ENCODE data around the gene C16orf78.
"Not testable (repeated sequence)": the region's sequence is repeated elsewhere in the genome, so short reads cannot be mapped to it uniquely, and the experiment has no call there.

Gene C16orf78

DNA sequence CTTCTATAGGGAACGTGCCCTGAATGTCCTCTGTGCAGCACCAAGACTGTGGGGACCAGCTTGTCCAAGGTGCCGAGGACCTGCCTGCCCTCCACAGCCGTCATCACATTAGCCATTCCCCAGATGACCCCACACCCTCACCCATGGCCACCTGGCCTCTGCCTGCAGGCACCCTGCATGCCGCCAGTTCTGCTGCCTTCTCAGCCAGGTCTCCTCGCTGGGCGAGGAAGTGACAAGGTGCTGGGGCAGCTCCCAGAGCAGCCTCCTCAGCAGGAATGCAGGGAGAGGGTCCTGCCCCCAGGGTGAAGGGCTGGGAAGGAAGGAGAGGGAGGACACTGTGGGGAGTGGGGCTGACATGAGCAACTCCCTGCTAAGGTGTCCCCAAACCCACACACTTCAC lies 18.6 kb upstream of the C16orf78 start:
- no peak overlapping the region for H3K4me3 ChIP-seq (ENCODE audit: low read depth, low read length)
- TF ChIP-seq, protein P1, sequence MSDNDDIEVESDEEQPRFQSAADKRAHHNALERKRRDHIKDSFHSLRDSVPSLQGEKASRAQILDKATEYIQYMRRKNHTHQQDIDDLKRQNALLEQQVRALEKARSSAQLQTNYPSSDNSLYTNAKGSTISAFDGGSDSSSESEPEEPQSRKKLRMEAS (IDR thresholded peaks at IDR 0.05; ENCODE audit: low read depth, low read length): no peak
- TF ChIP-seq, protein P2, sequence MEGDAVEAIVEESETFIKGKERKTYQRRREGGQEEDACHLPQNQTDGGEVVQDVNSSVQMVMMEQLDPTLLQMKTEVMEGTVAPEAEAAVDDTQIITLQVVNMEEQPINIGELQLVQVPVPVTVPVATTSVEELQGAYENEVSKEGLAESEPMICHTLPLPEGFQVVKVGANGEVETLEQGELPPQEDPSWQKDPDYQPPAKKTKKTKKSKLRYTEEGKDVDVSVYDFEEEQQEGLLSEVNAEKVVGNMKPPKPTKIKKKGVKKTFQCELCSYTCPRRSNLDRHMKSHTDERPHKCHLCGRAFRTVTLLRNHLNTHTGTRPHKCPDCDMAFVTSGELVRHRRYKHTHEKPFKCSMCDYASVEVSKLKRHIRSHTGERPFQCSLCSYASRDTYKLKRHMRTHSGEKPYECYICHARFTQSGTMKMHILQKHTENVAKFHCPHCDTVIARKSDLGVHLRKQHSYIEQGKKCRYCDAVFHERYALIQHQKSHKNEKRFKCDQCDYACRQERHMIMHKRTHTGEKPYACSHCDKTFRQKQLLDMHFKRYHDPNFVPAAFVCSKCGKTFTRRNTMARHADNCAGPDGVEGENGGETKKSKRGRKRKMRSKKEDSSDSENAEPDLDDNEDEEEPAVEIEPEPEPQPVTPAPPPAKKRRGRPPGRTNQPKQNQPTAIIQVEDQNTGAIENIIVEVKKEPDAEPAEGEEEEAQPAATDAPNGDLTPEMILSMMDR (IDR thresholded peaks at IDR 0.05; ENCODE audit: low read depth, low read length): no peak
- TF ChIP-seq POLR2A (IDR thresholded peaks at IDR 0.05; ENCODE audit: extremely low read depth, insufficient read length): no peak
- TF ChIP-seq MYC (IDR thresholded peaks at IDR 0.05; ENCODE audit: low read depth, low read length): no peak
- no peak for DNase-seq (ENCODE audit: low read depth)

DNA sequence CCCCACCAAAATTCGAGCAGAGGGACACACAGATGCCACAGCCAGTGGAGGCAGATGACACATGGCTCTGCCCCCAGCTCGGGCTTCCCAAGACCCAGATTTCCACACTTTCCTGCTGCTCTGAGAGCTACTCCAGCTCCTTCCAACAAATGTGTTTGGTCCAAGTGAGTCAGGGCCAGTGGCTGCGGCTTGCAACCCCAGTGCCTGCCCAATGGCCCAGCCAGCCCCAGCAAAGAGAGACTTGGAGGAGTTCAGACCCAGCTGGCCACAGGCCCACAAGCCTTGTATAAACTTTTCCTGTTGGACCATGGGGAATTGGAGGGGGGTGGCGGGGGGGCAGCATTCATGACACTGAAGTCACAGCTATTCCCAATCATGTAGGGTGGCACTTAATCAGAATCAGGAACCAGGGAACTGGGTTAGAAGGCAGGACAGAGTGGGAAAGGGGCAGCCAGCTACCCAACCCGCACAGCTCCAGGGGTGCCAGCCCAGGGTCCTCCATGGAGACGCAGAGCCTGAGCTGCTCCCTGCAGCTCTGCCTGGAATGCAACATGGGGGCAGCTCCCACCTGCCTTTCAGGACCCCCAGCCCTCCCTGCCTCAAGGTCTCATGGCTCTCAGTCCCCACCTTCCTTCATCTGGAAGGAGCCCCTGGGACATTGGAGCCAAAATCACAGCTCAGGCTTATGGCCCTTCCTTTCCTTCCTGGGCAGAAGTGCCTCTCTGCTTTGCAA lies 17.5 kb upstream of the C16orf78 start:
- TF ChIP-seq MYC (IDR thresholded peaks at IDR 0.05; ENCODE audit: low read depth, low read length): no peak
- TF ChIP-seq, protein P1 (IDR thresholded peaks at IDR 0.05; ENCODE audit: low read depth, low read length): no peak
- no peak for TF ChIP-seq POLR2A (IDR thresholded peaks at IDR 0.05; ENCODE audit: extremely low read depth, insufficient read length)
- TF ChIP-seq, protein P2 (IDR thresholded peaks at IDR 0.05; ENCODE audit: low read depth, low read length): no peak
- no peak for DNase-seq (ENCODE audit: low read depth)
- H3K4me3 ChIP-seq (ENCODE audit: low read depth, low read length): no peak overlapping the region

DNA sequence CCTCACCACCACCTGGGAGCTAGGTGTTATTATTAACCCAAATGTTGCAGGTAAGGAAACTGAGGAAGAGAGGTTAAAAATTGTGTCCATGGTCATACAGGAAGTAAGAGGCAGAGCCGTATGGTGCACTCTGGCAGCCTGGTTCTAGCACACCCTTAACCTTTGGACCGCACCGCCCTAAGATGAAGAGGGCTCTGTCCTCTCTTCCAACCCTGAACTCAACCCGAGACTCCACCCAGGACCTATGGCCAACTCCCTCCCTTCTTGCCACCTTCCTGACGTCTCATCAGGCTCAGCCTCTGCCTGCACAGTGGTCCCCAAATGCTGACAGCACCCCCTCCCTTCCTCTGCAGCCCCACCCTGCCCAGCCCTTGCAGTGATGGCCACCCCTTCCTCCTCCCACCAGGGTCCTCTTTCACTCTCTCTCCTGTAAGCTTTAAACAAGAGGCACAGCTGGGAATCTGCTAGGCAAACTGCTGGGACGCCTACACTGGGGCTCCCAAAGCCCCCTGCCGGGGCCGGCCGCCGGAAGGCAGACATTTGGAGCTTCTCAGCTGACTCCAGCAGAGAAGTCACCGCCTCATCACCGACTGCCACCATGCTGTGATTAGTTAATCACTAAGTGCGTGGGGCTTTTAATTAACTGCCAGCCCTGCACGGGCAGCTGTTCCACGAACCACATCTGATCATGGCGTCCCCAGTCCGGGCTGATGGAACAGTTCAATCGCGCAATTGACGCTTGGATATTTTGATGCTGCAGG lies 16.7 kb upstream of the C16orf78 start:
- no peak overlapping the region for H3K4me3 ChIP-seq (ENCODE audit: low read depth, low read length)
- TF ChIP-seq POLR2A (IDR thresholded peaks at IDR 0.05; ENCODE audit: extremely low read depth, insufficient read length) (no peak), MYC (IDR thresholded peaks at IDR 0.05; ENCODE audit: low read depth, low read length) (no peak)
- TF ChIP-seq, protein P2 (IDR thresholded peaks at IDR 0.05; ENCODE audit: low read depth, low read length): no peak
- TF ChIP-seq, protein P1 (IDR thresholded peaks at IDR 0.05; ENCODE audit: low read depth, low read length): no peak
- DNase-seq (ENCODE audit: low read depth): no peak

DNA sequence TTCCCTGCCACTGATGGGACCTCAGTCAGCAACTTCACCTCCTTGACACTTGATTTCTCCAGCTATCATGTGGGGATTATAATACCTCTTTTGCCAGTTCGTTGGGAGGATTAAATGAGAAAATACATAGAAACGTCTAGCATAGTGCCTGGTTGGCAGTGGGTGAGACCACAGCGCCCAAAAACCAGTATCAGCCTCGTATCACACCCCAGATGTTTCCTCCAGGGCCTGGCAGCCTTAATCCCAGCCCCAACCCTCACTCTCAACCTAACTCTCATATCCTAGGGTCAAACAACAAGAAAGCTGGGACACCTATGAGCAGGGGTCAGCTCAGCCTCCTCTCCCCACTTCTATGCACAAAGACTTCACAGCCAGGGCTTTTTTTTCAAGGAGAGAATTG lies 14.0 kb upstream of the C16orf78 start:
- no peak overlapping the region for H3K4me3 ChIP-seq (ENCODE audit: low read depth, low read length)
- DNase-seq (ENCODE audit: low read depth): no peak
- TF ChIP-seq, protein P2 (IDR thresholded peaks at IDR 0.05; ENCODE audit: low read depth, low read length): no peak
- TF ChIP-seq POLR2A (IDR thresholded peaks at IDR 0.05; ENCODE audit: extremely low read depth, insufficient read length): no peak
- TF ChIP-seq, protein P1 (IDR thresholded peaks at IDR 0.05; ENCODE audit: low read depth, low read length): no peak
- no peak for TF ChIP-seq MYC (IDR thresholded peaks at IDR 0.05; ENCODE audit: low read depth, low read length)

DNA sequence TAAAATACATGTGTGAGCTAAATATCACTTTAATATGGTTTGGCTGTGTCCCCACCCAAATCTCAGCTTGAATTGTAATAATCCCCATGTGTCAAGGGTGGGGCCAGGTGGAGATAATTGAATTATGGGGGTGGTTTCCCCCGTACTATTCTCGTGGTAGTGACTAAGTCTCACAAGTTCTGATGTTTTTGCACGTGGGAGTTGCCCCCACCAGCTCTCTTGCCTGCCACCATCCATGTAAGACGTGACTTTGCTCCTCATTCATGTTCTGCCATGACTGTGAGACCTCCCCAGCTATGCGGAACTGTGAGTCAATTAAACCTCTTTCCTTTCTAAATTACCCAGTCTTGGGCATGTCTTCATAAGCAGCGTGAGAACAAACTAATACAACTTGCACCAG lies 11.9 kb upstream of the C16orf78 start:
- not testable (repeated sequence) for H3K4me3 ChIP-seq (ENCODE audit: low read depth, low read length); DNase-seq (ENCODE audit: low read depth)

DNA sequence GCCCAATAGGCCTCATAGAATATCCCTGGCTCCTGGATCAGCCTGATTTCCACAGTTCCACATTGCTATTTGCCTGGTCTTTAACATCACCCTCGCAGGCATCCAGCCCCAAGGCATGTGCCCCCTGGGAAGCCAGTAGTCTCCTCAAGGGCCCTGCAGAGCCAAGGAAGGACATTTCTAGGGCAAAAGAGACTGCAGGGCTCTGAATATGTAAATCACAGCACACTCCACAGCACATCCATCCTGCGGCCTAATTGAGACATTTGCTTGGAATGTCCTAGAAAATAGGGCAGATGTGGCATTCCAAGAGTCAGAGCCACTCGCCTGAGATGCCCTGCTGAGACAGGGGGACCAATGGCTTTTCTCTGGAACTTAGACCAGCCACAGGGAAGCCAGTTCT lies 11.4 kb upstream of the C16orf78 start:
- no peak for DNase-seq (ENCODE audit: low read depth)
- H3K4me3 ChIP-seq (ENCODE audit: low read depth, low read length): no peak overlapping the region
- no peak for TF ChIP-seq MYC (IDR thresholded peaks at IDR 0.05; ENCODE audit: low read depth, low read length)
- TF ChIP-seq POLR2A (IDR thresholded peaks at IDR 0.05; ENCODE audit: extremely low read depth, insufficient read length): no peak
- TF ChIP-seq, protein P2 (IDR thresholded peaks at IDR 0.05; ENCODE audit: low read depth, low read length): no peak
- TF ChIP-seq, protein P1 (IDR thresholded peaks at IDR 0.05; ENCODE audit: low read depth, low read length): no peak
